Measurements from ENCODE around the gene WDR44. TPM values are rescaled to one million over a fixed set of nuclear protein-coding genes. Genes with fewer than 3 reads are reported as not detected.

WDR44 gene
- total and polyA plus RNA-seq, 2 of the 13 experiments (the other 11 are each of a cell fraction or from before 2014, with no cell fraction given): 2.2 to 4.3 TPM

DNA sequence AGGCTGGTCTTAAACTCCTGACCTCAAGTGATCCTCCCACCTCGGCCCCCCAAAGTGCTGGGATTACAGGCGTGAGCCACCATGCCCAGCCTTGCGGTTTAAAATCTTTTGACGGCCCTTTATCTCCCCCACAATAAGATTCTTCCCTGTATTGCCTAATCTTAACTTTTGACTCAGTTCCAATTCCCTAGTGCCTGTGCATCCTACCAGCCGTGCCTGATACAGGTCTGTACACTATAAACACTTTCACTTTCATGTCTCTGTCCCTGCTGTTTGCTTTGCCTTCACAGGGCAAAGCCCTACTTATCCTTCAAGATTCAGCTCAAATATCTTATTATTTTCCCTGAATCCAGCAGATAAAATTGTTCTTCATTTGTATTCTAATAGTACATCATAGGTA is 74.6 kb downstream of the WDR44 start:
- no peak overlapping the region for H3K4me2 ChIP-seq (ENCODE audit: low read depth, low read length)
- no peak overlapping the region for H3K9ac ChIP-seq (ENCODE audit: insufficient read depth, low read depth, low read length)
- H3K79me2 ChIP-seq (ENCODE audit: insufficient read depth, low read length): no peaks in the 10 kb centered on the region
- no peaks in the 10 kb centered on the region for H4K20me1 ChIP-seq (ENCODE audit: insufficient read depth, low read length)
- no peak for TF ChIP-seq ZNF263 (CRISPR knock-in tag; IDR thresholded peaks at IDR 0.05)
- no peak for TF ChIP-seq REPIN1 (CRISPR knock-in tag; IDR thresholded peaks at IDR 0.05; ENCODE audit: borderline replicate concordance, low read depth)
- TF ChIP-seq, protein P1, sequence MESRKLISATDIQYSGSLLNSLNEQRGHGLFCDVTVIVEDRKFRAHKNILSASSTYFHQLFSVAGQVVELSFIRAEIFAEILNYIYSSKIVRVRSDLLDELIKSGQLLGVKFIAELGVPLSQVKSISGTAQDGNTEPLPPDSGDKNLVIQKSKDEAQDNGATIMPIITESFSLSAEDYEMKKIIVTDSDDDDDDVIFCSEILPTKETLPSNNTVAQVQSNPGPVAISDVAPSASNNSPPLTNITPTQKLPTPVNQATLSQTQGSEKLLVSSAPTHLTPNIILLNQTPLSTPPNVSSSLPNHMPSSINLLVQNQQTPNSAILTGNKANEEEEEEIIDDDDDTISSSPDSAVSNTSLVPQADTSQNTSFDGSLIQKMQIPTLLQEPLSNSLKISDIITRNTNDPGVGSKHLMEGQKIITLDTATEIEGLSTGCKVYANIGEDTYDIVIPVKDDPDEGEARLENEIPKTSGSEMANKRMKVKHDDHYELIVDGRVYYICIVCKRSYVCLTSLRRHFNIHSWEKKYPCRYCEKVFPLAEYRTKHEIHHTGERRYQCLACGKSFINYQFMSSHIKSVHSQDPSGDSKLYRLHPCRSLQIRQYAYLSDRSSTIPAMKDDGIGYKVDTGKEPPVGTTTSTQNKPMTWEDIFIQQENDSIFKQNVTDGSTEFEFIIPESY (CRISPR knock-in tag; IDR thresholded peaks at IDR 0.05): no peak
- TF ChIP-seq, protein P2, sequence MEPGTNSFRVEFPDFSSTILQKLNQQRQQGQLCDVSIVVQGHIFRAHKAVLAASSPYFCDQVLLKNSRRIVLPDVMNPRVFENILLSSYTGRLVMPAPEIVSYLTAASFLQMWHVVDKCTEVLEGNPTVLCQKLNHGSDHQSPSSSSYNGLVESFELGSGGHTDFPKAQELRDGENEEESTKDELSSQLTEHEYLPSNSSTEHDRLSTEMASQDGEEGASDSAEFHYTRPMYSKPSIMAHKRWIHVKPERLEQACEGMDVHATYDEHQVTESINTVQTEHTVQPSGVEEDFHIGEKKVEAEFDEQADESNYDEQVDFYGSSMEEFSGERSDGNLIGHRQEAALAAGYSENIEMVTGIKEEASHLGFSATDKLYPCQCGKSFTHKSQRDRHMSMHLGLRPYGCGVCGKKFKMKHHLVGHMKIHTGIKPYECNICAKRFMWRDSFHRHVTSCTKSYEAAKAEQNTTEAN (CRISPR knock-in tag; conservative IDR thresholded peaks at IDR 0.05): no peak
- TF ChIP-seq, protein P3, sequence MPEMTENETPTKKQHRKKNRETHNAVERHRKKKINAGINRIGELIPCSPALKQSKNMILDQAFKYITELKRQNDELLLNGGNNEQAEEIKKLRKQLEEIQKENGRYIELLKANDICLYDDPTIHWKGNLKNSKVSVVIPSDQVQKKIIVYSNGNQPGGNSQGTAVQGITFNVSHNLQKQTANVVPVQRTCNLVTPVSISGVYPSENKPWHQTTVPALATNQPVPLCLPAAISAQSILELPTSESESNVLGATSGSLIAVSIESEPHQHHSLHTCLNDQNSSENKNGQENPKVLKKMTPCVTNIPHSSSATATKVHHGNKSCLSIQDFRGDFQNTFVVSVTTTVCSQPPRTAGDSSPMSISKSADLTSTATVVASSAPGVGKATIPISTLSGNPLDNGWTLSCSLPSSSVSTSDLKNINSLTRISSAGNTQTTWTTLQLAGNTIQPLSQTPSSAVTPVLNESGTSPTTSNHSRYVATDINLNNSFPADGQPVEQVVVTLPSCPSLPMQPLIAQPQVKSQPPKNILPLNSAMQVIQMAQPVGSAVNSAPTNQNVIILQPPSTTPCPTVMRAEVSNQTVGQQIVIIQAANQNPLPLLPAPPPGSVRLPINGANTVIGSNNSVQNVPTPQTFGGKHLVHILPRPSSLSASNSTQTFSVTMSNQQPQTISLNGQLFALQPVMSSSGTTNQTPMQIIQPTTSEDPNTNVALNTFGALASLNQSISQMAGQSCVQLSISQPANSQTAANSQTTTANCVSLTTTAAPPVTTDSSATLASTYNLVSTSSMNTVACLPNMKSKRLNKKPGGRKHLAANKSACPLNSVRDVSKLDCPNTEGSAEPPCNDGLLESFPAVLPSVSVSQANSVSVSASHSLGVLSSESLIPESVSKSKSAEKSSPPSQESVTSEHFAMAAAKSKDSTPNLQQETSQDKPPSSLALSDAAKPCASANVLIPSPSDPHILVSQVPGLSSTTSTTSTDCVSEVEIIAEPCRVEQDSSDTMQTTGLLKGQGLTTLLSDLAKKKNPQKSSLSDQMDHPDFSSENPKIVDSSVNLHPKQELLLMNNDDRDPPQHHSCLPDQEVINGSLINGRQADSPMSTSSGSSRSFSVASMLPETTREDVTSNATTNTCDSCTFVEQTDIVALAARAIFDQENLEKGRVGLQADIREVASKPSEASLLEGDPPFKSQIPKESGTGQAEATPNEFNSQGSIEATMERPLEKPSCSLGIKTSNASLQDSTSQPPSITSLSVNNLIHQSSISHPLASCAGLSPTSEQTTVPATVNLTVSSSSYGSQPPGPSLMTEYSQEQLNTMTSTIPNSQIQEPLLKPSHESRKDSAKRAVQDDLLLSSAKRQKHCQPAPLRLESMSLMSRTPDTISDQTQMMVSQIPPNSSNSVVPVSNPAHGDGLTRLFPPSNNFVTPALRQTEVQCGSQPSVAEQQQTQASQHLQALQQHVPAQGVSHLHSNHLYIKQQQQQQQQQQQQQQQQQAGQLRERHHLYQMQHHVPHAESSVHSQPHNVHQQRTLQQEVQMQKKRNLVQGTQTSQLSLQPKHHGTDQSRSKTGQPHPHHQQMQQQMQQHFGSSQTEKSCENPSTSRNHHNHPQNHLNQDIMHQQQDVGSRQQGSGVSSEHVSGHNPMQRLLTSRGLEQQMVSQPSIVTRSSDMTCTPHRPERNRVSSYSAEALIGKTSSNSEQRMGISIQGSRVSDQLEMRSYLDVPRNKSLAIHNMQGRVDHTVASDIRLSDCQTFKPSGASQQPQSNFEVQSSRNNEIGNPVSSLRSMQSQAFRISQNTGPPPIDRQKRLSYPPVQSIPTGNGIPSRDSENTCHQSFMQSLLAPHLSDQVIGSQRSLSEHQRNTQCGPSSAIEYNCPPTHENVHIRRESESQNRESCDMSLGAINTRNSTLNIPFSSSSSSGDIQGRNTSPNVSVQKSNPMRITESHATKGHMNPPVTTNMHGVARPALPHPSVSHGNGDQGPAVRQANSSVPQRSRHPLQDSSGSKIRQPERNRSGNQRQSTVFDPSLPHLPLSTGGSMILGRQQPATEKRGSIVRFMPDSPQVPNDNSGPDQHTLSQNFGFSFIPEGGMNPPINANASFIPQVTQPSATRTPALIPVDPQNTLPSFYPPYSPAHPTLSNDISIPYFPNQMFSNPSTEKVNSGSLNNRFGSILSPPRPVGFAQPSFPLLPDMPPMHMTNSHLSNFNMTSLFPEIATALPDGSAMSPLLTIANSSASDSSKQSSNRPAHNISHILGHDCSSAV (CRISPR knock-in tag; IDR thresholded peaks at IDR 0.05; ENCODE audit: borderline replicate concordance): no peak
- TF ChIP-seq NFRKB (IDR thresholded peaks at IDR 0.05): no peak
- TF ChIP-seq ZBTB21 (CRISPR knock-in tag; IDR thresholded peaks at IDR 0.05): no peak
- TF ChIP-seq KDM4B (CRISPR knock-in tag; IDR thresholded peaks at IDR 0.05): no peak
- TF ChIP-seq ZNF430 (CRISPR knock-in tag; IDR thresholded peaks at IDR 0.05): no peak
- TF ChIP-seq, protein P4, sequence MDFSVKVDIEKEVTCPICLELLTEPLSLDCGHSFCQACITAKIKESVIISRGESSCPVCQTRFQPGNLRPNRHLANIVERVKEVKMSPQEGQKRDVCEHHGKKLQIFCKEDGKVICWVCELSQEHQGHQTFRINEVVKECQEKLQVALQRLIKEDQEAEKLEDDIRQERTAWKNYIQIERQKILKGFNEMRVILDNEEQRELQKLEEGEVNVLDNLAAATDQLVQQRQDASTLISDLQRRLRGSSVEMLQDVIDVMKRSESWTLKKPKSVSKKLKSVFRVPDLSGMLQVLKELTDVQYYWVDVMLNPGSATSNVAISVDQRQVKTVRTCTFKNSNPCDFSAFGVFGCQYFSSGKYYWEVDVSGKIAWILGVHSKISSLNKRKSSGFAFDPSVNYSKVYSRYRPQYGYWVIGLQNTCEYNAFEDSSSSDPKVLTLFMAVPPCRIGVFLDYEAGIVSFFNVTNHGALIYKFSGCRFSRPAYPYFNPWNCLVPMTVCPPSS (IDR thresholded peaks at IDR 0.05): no peak
- TF ChIP-seq, protein P5, sequence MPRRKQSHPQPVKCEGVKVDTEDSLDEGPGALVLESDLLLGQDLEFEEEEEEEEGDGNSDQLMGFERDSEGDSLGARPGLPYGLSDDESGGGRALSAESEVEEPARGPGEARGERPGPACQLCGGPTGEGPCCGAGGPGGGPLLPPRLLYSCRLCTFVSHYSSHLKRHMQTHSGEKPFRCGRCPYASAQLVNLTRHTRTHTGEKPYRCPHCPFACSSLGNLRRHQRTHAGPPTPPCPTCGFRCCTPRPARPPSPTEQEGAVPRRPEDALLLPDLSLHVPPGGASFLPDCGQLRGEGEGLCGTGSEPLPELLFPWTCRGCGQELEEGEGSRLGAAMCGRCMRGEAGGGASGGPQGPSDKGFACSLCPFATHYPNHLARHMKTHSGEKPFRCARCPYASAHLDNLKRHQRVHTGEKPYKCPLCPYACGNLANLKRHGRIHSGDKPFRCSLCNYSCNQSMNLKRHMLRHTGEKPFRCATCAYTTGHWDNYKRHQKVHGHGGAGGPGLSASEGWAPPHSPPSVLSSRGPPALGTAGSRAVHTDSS (CRISPR knock-in tag; conservative IDR thresholded peaks at IDR 0.05): no peak
- in situ Hi-C loops (cut with HindIII; ENCODE audit: extremely low pct_ligation_motif_present, low pct_unique_long_range_greater_than_20kb): no loop called here
- no peak overlapping the region for H2AFZ ChIP-seq (ENCODE audit: low read length)
- no peaks in the 10 kb centered on the region for H3K9me3 ChIP-seq (ENCODE audit: low read length)
- CTCF ChIA-PET (ENCODE audit: low intra/inter-chr PET ratio, low total read pairs): no interaction called here
- no peaks in the 10 kb centered on the region for H3K27me3 ChIP-seq (ENCODE audit: control insufficient read depth in 1 of 2, insufficient read depth in 2 of 2, low read length in 2 of 2)
- no peak for DNase-seq (ENCODE audit: low spot score)
- BruUV-seq (replicated peaks): no TSS peak
- intact Hi-C loops (cut with micrococcal nuclease; ENCODE audit: unreplicated experiment): no loop called here
- WGBS (ENCODE audit: low lambda C conversion rate): 80% methylated on average over 5 of the region's 5 CpGs
- H3K4me1 ChIP-seq (ENCODE audit: insufficient read depth, low read length): no peaks in the 10 kb centered on the region
- FAIRE-seq: no peak
- POLR2A ChIA-PET: no interaction called here
- no peak overlapping the region for H3K4me3 ChIP-seq (replicated peaks in 1 of 3; ENCODE audit: insufficient read depth in 1 of 3, low read depth in 2 of 3, low read length in 3 of 3)
- H3K36me3 ChIP-seq (replicated peaks in 1 of 2; ENCODE audit: control insufficient read depth in 1 of 2, insufficient read depth in 2 of 2, low read length in 2 of 2): no peaks in the 10 kb centered on the region
- no peak for ATAC-seq
- no peak overlapping the region for H3K27ac ChIP-seq (ENCODE audit: extremely low read length, insufficient read depth, low read length)

All from HepG2 (cell line).